Prostate gland (tissue), 2 donors: ENCODE results near the gene SPATA20. TPM values are rescaled to one million over a fixed set of nuclear protein-coding genes. Genes with fewer than 3 reads are reported as not detected.

ENCODE experiments used
- DNase-seq: peaks from one replicate; pipeline ENCODE4 v3.0.0-alpha.2; 2019; ENCODE audit warnings: low spot score
- H3K27ac ChIP-seq, 2 donors: fragments of 200-600 bp; sonication (generic); 2 replicates each; pipeline ENCODE4 v1.5.1; 2017 to 2019
- H3K27me3 ChIP-seq: fragments of 200-600 bp; sonication (generic); replicated peaks from 2 replicates; pipeline ENCODE4 v1.5.1; 2019; ENCODE audit not compliant: insufficient read depth
- H3K36me3 ChIP-seq, 2 donors: fragments of 200-600 bp; sonication (generic); 1 replicate in 1 of 2; 2 replicates in 1 of 2; pipeline versions ENCODE4 v1.5.1 to v1.8.1; 2017 to 2019
- H3K4me1 ChIP-seq: fragments of 200-600 bp; sonication (generic); replicated peaks from 2 replicates; pipeline ENCODE4 v1.5.1; 2019
- H3K4me3 ChIP-seq, 2 donors: fragments of 200-600 bp; sonication (generic); 2 replicates each; pipeline ENCODE4 v1.5.1; 2017 to 2019
- H3K9me3 ChIP-seq: fragments of 200-600 bp; sonication (generic); 2 replicates; pipeline ENCODE4 v1.5.1; 2017
- CTCF ChIP-seq, 4 experiments: fragments of 200-600 bp in 2 of 4; fragments of 450-650 bp in 2 of 4; sonication (generic) in 2 of 4; IDR thresholded peaks; 1 replicate in 3 of 4; 2 replicates in 1 of 4; pipeline ENCODE4 v1.5.1; 2016 to 2019; ENCODE audit warnings: antibody characterized with exemption in 4 of 4, mild to moderate bottlenecking in 2 of 4, moderate library complexity in 2 of 4
- POLR2A ChIP-seq: fragments of 450-650 bp; IDR thresholded peaks from one replicate; pipeline ENCODE4 v1.6.1; 2016; ENCODE audit warnings: antibody characterized with exemption, mild to moderate bottlenecking
- POLR2AphosphoS5 ChIP-seq: sonication (generic); formaldehyde crosslinking; IDR thresholded peaks from one replicate; pipeline ENCODE4 v1.6.1; 2017; ENCODE audit warnings: antibody characterized with exemption
- WGBS: methylation state at CpG from one replicate; pipeline ENCODE4 v1.1.5; 2018; 5-methylcytosine and 5-hydroxymethylcytosine counted together
- intact Hi-C: fragments of 100-400 bp; cut with DNase I; formaldehyde crosslinking; loops from one replicate; pipeline ENCODE4 v1.14.2; 2022
- total RNA-seq, 2 donors: library from RNA; depleted of rRNA; stranded (reverse); fragments of >200 nt; gene quantifications; one replicate each; pipeline ENCODE4 v1.1.0, GENCODE V29; 2016

Gene SPATA20
- total RNA-seq, 2 donors from 2014 or later = 188 to 208 TPM

- H3K4me1 ChIP-seq = no peaks in the 10 kb centered on the region
- intact Hi-C loops = no loop called here
- no peaks in the 10 kb centered on the region for H3K27me3 ChIP-seq
- WGBS = 72% methylated on average over 13 of the region's 13 CpGs
- no peak for TF ChIP-seq POLR2AphosphoS5
- TF ChIP-seq CTCF (IDR thresholded peaks at IDR 0.05) = no peak
- no peak for TF ChIP-seq POLR2A
- no peak overlapping the region for H3K4me3 ChIP-seq
- DNase-seq = no peak
- H3K9me3 ChIP-seq = no peaks in the 10 kb centered on the region
- H3K27ac ChIP-seq = no peak overlapping the region
- no peaks in the 10 kb centered on the region for H3K36me3 ChIP-seq
Observed at GRCh38 chr17:50576864-50577263, 29.9 kb downstream of the SPATA20 start.

GRCh38 chr17:50577451-50577954 lies 30.5 kb downstream of the SPATA20 start:
- Histone ChIP-seq H3K4me1 (no peaks in the 10 kb centered on the region), H3K4me3 (no peak overlapping the region), H3K36me3 (no peaks in the 10 kb centered on the region), H3K27ac (no peak overlapping the region), H3K9me3 (no peaks in the 10 kb centered on the region), H3K27me3 (no peaks in the 10 kb centered on the region)
- TF ChIP-seq POLR2A = no peak
- TF ChIP-seq CTCF (IDR thresholded peaks at IDR 0.05) = no peak
- no peak for TF ChIP-seq POLR2AphosphoS5
- DNase-seq = no peak
- intact Hi-C loops = no loop called here
- WGBS = 91% methylated on average over 13 of the region's 13 CpGs

- Histone ChIP-seq H3K27ac (no peak overlapping the region), H3K9me3 (no peaks in the 10 kb centered on the region), H3K27me3 (no peaks in the 10 kb centered on the region), H3K4me1 (no peaks in the 10 kb centered on the region), H3K36me3 (no peaks in the 10 kb centered on the region), H3K4me3 (no peak overlapping the region)
- TF ChIP-seq CTCF (IDR thresholded peaks at IDR 0.05) (no peak), POLR2AphosphoS5 (no peak), POLR2A (no peak)
- 78% methylated on average over 12 of the region's 16 CpGs for WGBS
- DNase-seq = no peak
- intact Hi-C loops = no loop called here
Observed at GRCh38 chr17:50578173-50578572, 31.2 kb downstream of the SPATA20 start.

- no peak overlapping the region for H3K4me3 ChIP-seq
- intact Hi-C loops = no loop called here
- TF ChIP-seq POLR2A = no peak
- no peak for TF ChIP-seq CTCF (IDR thresholded peaks at IDR 0.05)
- no peak for TF ChIP-seq POLR2AphosphoS5
- 87% methylated on average over 7 of the region's 7 CpGs for WGBS
- H3K27ac ChIP-seq = no peak overlapping the region
- DNase-seq = no peak
- no peaks in the 10 kb centered on the region for H3K27me3 ChIP-seq
- H3K9me3 ChIP-seq = no peaks in the 10 kb centered on the region
- H3K4me1 ChIP-seq = no peaks in the 10 kb centered on the region
- no peaks in the 10 kb centered on the region for H3K36me3 ChIP-seq
Observed at GRCh38 chr17:50579399-50579798, 32.4 kb downstream of the SPATA20 start.

- intact Hi-C loops = no loop called here
- Histone ChIP-seq H3K9me3 (no peaks in the 10 kb centered on the region), H3K4me1 (no peaks in the 10 kb centered on the region), H3K27ac (no peak overlapping the region), H3K4me3 (no peak overlapping the region), H3K27me3 (no peaks in the 10 kb centered on the region), H3K36me3 (no peaks in the 10 kb centered on the region)
- WGBS = 94% methylated on average over 9 of the region's 9 CpGs
- DNase-seq = no peak
- TF ChIP-seq POLR2AphosphoS5 (no peak), POLR2A (no peak), CTCF (IDR thresholded peaks at IDR 0.05) (no peak)
Observed at GRCh38 chr17:50580646-50581045, 33.7 kb downstream of the SPATA20 start.
